NCI-H460 (cell line): Measurements from ENCODE around the gene CD244. TPM values are rescaled to one million over a fixed set of nuclear protein-coding genes. Genes with fewer than 3 reads are reported as not detected.
"Not testable (repeated sequence)": the region's sequence is repeated elsewhere in the genome, so short reads cannot be mapped to it uniquely, and the experiment has no call there.

Experiments used
- DNase-seq: peaks from one replicate; pipeline ENCODE4 v3.0.0-alpha.2; 2016; ENCODE audit warnings: low read depth; ENCODE audit errors: extremely low read depth
- polyA plus RNA-seq: library from polyadenylated mRNA; depleted of rRNA; stranded (reverse); fragments of >200 nt; gene quantifications from 2 replicates; pipeline ENCODE4 v1.2.3, GENCODE V29; 2014; cell fraction: nucleus; rRNA removed
- total RNA-seq: library from RNA; depleted of rRNA; stranded (reverse); fragments of >200 nt; shearing (Covaris generic); gene quantifications from 2 replicates; pipeline ENCODE4 v1.2.3, GENCODE V29; 2014; rRNA removed

Gene CD244, protein sequence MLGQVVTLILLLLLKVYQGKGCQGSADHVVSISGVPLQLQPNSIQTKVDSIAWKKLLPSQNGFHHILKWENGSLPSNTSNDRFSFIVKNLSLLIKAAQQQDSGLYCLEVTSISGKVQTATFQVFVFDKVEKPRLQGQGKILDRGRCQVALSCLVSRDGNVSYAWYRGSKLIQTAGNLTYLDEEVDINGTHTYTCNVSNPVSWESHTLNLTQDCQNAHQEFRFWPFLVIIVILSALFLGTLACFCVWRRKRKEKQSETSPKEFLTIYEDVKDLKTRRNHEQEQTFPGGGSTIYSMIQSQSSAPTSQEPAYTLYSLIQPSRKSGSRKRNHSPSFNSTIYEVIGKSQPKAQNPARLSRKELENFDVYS
- total RNA-seq = not detected in 2 replicates
- not detected in 2 replicates for polyA plus RNA-seq

DNA sequence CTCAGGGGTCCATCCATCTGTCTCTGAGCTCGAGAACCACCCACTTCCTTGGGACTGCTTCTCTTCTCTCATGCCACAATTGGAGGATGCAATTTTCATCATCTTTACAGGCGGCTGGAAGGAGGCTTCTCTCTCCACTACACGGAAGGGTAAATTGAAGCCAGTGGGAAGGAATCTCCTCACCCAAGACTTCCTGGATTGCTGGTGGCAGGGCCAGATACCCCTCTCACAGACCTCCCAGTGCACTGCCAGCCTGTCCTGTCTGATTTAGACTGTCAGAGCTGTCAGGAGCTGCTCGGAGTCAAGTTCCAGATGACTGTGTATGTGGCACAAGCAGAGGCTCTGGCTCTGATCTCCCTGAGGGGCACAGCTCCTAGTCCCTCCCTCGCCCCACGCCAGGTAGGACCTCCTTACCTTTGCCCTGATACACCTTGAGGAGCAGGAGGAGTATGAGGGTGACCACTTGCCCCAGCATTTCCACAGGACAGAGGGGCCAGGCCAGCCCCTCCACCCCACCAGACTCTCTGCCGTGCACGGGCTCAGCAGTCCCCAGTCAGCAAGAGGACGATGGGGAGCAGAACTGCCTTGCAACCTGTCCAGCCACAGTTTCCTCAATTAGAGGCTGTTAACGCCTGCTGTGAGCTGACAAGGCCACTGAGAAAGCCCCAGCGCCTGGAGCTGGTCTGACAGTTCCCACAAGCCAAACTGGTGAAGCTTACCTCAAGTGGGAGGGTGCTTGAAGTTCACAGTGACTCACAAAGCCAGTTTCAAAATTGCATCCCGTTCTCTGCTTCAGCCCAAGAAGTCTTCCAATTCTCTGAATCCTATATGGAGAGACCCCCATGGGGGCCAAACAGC is at the start of gene CD244:
Gene CD244, minus strand, starts transcription at position 685 of the 858 bp plus-strand sequence. Its CDS starts 210 bp downstream, at position 475.
- DNase-seq = no peak

DNA sequence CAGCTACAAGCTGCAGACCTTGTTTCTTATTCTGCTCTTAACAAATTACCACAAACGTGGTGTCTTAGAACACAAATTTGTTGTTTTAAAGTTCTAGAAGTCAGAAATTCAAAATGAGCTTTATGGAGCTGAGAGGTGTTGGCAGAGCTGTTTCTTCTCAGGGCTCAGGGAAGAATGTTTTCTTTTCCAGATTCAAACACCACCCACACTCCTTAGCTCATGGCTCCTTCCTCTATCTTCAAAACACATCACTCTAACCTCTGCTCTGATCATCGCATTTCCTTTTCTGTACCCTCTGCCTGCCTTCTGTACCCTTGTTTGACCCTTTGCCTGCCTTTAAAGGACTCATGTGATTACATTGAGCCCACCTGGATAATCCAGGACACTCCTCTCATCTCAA is 49.2 kb upstream of the CD244 start:
- DNase-seq = no peak

DNA sequence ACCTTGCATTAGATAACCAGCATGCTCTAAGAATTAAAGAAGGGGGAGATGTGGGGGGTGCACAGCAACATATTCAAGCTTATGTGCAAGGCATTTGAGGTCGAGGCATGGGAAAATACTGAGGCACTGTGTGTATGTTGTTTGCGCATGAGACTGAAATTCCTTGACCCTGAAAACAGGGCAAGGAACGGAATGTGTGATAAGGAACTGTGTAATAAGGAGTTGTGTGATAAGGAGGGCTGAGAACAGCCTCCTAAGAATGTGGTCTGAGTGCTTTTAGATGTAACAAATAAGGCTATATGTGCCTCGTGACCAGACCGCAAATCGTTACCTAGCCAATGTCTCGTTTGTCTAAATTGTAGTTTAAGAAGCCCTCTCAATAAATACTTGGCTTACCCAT is 48.8 kb upstream of the CD244 start:
- no peak for DNase-seq

DNA sequence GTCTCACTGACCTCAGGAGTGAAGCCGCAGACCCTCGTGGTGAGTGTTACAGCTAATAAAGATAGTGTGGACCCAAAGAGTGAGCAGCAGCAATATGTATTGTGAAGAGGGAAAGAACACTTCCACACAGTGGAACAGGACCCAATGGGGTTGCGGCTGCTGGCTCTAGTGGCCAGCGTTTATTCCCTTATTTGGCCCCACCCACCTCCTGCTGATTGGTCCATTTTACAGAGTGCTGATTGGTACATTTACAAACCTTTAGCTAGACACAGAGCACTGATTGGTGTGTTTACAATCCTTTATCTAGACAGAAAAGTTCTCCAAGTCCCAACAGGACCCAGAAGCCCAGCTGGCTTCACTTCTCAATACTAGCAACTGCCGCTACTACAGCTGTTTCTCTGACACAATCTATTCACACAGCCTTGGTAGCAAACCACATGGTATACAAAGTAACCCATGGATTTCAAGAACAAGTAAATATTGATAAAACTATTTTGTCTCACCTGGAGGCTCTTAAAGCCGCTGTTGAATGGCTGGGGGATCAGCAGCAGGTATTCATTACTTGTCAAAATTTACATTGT is 47.6 kb upstream of the CD244 start:
- no peak for DNase-seq

DNA sequence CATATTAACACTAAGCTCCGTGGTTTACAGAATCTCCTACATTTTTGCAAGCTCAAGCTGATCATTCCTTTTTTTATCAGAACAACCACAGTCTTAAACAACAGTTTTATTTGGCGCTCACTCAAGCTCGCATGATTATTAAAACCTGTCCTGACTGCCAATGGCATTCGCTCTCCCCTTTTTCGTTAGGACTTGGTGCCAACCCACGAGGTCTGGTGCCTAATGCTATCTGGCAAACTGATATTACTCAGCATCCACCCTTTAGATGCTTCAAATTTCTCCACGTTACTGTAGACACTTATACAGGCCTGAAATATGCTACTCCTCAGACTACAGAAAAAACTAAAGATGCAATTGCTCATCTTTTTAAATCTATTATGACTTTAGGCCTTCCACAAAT is 45.3 kb upstream of the CD244 start:
- no peak for DNase-seq

DNA sequence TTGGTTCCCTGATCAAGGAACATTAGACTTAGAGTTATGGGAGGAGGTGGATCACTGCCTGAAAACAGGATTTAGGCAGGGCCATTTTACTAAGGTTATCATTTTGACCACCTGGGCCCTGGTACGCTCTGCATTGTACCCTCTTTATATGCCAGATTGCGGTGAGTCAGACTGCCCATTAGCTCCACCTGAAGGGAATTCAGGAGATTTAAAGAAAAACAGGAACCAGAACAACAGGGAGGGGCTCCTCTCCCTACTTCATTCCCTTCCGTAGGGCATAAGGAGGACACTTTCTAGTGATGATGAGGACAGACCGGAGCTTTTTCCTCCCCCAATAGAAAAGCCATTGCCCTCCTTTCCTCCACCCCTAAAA is 42.9 kb upstream of the CD244 start:
- DNase-seq = no peak

DNA sequence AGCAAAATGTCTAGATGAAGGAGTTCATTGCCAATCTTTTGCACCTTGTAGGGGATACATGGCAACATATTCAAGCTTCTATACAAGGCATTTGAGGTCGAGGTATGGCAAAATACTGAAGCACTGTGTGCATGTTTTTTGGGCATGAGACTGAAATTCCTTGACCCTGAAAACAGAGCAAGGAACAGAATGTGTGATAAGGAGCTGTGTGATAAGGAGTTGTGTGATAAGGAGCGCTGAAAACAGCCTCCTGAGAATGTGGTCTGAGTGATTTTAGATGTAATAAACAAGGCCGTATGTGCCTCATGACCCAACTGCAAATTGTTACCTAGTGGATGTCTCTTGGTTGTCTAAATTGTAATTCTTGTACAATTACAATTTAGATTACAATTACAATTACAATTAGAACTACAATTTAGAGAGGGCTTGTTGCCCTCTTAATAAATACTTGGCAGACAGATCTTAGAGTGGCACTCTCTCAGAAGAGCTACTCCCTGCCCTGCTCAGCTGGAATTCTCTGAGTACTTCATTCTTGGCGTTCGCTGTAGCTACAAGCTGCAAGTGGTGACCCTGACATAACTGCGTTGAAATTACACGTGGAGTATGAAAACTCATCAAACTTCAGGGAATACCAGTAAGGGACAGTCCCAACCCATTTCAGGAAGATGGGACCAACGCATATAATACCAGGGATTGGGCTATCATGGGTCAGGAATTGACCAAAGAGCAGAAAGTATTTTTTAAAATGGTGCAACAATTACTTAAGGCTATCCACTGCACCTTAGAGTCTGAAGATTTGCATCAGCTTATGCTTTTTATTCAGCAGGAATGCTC is 42.3 kb upstream of the CD244 start:
- DNase-seq = no peak

DNA sequence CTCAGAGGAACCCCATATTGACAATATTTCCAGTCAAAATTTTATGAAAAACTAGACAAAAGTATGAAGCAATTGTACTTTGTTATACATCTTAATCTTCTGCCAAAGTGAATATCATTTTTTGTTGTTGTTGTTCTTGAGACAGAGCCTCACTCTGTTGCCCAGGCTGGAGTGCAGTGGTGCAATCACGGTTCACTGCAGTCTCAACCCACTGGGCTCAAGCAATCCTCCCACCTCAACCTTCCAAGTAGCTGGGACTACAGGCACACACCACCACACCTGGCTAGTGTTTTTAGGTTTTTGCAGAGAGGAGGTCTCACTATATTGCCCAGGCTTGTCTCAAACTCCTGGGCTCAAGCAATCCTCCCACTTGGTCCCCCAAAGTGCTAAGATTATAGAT is 39.6 kb upstream of the CD244 start:
- not testable (repeated sequence) for DNase-seq

DNA sequence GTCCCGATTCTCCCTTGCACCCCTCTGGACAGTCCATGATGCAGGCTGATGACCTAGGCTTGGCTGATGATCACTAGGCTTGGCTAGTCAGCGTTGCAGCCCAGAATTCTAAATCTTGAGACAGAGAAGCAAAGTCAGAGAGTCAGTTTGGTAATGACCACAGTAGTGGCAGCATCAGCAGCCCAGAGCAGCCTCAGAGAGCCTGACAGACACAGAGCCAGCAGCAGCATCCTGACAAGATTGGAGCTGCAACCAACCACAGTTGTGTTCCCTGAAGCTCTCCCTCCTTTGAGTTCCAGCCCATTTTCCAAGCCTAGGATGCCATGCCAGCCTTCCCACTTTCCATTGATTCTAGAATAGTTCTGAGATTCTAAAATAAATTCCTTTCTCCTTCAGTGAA is 39.1 kb upstream of the CD244 start:
- DNase-seq = no peak

DNA sequence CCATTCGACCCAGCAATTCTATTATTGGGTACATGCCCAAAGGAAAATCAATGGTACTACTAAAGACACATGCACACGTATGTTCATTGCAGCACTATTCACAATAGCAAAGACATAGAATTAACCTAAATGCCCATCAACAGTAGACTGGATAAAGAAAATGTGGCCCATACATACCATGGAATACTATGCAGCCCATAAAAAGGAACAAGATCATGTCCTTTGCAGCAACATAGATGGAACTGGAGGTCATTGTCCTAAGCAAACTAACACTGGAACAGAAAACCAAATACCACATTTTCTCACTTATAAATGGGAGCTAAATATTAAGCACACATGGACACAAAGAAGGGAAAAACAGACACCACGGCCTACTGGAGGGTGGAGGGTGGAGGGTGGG is 38.0 kb upstream of the CD244 start:
- not testable (repeated sequence) for DNase-seq

DNA sequence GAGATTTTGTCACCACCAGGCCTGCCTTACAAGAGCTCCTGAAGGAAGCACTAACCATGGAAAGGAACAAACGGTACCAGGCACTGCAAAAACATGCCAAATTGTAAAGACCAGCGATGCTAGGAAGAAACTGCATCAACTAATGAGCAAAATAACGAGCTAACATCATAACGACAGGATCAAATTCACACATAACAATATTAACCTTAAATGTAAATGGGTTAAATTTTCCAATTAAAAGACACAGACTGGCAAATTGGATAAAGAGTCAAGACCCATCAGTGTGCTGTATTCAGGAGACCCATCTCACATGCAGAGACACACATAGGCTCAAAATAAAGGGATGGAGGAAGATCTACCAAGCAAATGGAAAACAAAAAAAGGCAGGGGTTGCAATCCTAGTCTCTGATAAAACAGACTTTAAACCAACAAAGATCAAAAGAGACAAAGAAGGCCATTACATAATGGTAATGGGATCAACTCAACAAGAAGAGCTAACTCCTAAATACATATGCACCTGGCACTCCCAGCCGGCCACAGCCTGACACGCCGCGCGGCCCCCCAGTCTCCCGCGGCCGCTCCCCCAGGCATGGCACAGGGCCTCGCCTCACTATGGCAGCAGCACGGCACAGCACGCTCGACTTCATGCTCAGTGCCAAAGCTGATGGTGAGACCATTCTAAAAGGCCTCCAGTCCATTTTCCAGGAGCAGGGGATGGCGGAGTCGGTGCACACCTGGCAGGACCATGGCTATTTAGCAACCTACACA is 31.9 kb upstream of the CD244 start:
- DNase-seq = not testable (repeated sequence)

DNA sequence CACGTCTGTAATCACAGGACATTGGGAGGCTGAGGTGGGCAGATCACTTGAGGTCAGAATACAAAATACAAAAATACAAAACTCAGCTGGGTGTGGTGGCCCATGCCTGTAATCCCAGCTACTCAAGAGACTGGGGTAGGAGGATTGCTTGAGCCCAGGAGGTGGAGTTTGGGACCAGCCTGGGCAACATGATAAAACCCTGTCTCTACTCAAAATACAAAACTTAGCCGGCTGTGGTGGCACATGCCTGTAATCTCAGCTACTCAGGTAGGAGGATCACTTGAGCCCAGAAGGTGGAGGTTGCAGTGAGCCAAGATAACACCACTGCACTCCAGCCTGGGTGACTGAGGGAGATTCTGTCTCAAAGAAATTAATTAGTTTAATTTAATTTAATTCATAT is 28.8 kb upstream of the CD244 start:
- no peak for DNase-seq

DNA sequence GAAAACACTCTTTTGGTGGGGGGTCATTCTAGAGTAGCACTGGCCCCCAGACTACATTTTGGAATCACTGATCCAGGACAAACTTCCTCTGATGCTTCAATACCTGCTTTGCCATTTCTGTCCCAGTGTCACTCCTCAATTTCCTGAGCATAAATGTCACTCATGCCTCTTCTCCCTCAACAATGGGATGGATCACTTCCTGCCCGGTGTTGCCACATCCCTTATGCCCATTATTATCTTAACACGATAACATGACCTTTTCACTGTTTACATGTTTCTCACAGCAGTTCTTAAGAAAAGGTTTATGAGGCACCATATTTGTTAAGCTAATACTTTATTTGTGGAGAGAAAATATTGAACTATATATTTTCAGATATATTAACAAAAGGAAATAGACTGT is 26.2 kb upstream of the CD244 start:
- DNase-seq = no peak

DNA sequence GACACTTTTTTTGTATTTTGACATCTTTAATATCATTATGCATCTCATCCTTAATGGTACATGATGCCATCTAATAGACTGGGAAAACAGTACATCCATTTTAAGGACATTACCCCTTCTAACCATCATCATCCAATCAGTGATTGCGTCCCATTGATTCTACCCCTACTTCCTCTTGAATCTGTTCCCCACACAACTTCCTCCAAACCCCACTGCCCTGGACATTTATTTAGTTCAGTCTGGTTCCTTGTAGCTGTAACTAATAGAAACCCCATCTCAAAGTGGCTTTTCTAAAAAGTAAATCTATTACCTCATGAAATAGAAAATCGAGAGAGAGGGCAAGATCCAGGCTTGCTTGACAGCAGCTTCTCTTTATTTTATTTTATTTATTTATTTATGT is 24.4 kb upstream of the CD244 start:
- DNase-seq = no peak

DNA sequence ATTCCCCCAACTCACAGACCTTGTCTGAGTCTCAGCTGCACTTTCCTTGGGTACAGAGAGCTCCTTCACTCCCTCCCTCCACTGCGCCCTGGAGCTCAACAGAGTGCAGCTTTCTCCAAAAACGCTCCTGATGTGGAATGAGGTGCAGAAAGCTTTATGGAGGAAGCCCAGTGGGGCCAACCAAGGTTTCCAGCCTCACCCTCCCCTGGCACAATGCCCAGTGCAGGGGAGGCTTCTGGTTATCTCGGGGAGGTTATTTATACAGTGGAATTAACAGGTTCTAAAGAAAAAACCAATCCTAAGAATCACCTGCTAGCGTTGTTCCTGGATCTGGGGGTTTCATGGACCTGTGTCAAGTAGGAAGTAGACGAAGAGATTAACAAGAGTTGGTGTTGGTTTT is 22.4 kb upstream of the CD244 start, which contains the start of gene ITLN1:
Gene ITLN1, minus strand, starts transcription at position 139 of the 400 bp plus-strand sequence. CDS start 303 bp downstream, outside the sequence.
- DNase-seq = no peak

DNA sequence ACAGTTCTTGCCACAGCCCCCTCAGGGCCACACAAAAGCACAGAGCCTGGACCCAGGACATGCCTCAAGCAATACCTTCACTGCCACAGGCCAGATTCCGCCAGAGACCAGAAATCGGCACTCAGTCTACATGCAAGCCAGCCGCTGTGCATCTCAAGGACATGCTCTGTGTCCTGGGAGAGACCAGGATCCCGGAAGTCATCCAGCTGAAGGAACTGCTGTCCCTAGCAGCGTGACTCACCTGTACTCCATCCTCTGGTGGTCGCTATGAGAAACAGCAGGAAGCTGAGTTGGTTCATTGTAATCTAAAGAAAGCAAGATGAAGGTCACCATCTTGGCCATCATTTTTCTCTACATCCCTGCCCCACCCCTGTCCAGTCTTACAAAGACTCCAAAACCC is 21.9 kb upstream of the CD244 start:
- no peak for DNase-seq

DNA sequence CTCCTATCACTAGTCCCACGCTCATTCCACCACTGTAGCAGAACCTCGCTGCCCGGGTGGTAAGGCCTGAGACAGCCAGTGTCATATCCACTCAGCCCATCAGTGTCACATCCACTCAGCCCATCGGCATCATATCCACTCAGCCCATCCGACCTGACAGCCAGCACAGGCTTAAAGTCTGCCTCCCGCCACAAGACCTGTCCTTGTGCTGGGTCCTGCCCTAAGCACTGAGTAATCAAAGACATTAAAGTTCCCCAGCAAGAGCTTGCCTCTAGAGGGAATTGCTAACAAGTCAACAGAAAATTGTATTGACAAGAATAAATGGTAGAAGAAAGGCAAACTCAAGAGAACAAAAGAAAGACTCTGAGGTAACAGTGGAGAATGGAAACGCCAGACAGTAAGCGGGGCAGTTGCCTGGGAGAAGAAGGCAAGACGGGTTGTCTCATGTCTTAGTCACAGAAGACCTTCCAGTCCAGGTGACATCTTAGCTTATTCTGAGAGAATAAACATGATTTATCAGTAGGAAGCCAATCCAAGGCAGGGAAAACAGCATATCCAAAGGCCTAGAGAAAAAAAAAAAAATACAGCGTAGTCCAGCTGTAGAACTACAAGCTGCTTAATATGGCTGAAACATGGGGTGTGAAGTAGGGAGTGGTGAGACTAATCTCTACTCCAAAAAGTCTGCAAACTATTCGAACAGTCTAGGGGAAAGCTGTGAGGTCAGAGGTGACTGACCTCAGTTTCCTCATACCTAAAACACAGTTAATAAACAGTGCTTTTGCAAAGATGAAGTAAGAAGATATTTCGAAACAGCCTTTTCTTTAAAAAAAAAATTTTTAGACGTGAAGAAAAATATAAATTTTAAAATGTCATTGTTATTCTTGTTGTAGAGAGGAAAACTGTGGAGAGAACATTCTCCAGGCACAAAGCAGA is 21.2 kb upstream of the CD244 start:
- DNase-seq = no peak

DNA sequence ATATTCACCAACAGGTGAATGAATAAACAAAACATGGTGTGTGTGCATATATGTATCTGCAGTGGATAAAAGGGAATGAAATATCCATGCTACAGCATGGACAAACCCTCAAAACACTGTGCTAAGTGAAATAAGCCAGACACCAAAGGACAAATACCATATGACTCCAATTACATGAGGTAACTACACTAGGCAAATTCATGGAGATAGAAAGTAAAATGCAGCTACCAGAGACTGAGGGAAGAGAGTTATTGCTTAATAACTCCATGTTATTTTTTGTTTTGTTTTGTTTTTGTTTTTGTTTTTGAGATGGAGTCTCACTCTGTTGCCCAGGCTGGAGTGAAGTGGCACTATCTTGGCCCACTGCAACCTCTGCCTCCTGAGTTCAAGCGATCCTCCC is 19.9 kb upstream of the CD244 start:
- DNase-seq = no peak

DNA sequence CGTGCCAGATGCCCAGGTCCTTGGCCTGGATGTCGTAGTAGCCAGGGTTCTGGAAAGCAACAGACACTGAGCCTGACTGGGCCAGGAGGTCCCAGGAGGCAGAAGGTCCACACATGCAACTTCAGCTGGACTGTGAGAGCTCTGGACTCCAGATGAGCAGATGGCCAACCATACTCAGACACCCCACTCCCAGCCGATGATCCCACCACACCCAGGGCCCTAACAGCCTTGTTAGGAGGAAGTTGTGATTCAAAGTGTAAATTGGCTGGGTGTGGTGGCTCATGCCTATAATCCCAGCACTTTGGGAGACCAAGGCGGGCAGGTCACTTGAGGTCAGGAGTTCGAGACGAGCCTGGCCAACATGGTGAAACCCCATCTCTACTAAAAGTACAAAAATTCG is 18.6 kb upstream of the CD244 start:
- DNase-seq = not testable (repeated sequence)
